Measurements from ENCODE around the gene CEP89. TPM values are rescaled to one million over a fixed set of nuclear protein-coding genes. Genes with fewer than 3 reads are reported as not detected.
"Not testable (repeated sequence)": the region's sequence is repeated elsewhere in the genome, so short reads cannot be mapped to it uniquely, and the experiment has no call there.

The CEP89 gene
- total RNA-seq, 1 experiment from 2014 or later: 21.3 TPM

DNA sequence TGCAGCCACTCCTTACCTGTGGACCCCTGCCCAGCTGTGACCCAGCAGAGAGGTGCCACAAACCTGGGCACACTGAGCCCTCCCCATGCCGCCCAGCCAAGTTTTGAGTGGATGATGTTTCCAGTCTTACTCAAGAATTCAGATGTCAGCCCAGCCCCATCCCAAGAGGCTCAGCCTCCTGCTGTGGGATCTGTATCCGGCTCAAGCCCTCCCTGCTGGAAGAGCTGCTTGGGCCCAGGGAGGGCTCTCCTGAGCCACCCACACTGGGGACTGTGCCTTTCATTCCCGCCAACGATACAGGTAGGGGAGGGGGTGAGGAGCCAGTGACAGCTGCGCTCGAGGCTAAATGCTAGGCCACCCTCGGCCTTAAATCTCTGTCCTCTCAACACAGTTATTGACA is 96.3 kb downstream of the CEP89 start:
- Histone ChIP-seq H3K27me3 (no peaks in the 10 kb centered on the region), H3K36me3 (no peaks in the 10 kb centered on the region), H3K27ac (no peak overlapping the region), H3K9me3 (replicated peaks) (no peaks in the 10 kb centered on the region), H3K4me3 (no peak overlapping the region), H3K4me1 (no peaks in the 10 kb centered on the region; the same call in 1 of the 2 replicates)
- DNase-seq: no peak

DNA sequence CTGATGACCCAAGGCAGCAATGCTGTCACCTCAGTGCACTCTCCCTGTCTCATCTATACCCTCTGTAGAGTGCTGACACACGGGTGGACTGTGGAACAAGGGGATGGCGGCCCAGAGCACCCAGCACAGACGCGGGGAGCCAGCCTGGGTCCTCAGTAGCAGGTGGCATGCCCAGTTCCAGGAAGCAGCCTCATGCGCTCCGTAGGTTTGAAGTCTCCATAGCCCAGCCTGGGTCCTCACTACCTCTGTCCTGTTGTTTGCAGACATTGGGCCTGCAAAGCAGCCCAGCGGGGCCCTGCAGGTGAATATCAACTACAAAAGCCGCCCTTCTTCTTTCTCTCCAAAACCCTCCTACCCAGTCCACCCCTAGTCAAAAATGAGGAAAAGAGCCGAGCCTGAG is 97.2 kb downstream of the CEP89 start:
- Histone ChIP-seq H3K4me1 (peaks cover 8% of the 10 kb centered on the region), H3K27ac (no peak overlapping the region), H3K4me3 (no peak overlapping the region), H3K9me3 (replicated peaks) (no peaks in the 10 kb centered on the region), H3K36me3 (no peaks in the 10 kb centered on the region), H3K27me3 (no peaks in the 10 kb centered on the region)
- DNase-seq: no peak

DNA sequence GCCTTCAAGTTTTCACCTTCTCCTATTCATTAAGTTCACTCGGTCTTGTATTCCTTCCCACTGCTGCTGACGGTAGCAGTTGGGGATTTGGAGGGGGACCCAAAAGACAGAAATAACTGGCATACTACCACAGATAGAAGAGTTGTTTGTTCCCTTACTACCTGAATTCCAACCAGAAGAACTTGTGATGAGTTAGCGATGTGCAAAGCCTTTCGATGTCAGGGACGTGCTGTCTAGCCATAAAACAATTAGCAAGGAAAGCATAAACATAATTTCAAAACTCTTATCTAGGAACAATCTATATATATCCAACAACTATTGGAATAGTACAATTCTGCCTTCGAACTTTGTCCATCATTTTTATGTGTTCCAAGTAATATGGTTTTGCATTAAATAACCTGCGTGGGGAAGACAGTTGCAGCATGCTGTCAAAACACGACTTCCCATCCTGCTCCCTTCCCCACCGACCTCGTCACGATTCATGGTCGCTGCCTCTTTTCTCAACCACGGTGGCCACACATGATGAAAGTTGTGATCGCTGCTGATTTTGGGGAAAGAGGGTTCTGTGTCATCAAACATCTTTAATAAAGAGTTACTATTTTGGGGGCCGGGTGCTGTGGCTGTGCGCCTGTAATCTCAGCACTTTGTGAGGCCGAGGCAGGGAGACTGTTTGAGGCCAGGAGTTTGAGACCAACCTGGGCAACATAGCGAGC is 98.4 kb downstream of the CEP89 start:
- no peak overlapping the region for H3K4me3 ChIP-seq
- no peaks in the 10 kb centered on the region for H3K27me3 ChIP-seq
- no peak for DNase-seq
- H3K9me3 ChIP-seq (replicated peaks): no peaks in the 10 kb centered on the region
- no peaks in the 10 kb centered on the region for H3K36me3 ChIP-seq
- H3K27ac ChIP-seq: no peak overlapping the region
- H3K4me1 ChIP-seq: peaks cover 10% of the 10 kb centered on the region

DNA sequence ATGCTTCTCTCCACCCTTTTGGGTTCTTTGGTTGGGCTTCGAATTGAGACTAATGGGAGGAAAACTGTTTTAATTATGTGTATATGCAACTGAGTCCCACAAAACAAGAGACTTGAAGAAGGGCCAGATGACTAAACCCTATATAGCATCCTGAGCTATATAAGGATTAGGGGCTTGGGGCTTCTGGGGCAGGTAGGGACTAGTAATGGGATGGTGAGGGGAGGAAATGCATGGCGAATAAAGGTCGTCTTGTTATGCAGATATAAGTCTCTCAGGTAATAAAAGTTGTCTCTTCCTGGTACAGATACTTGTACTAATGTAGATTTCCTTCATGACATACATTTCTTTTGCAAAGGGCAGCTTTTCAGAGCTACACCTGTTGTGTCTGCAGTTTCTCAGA is 99.4 kb downstream of the CEP89 start:
- no peak for DNase-seq
- H3K36me3 ChIP-seq: no peaks in the 10 kb centered on the region
- peaks cover 12% of the 10 kb centered on the region for H3K4me1 ChIP-seq
- no peaks in the 10 kb centered on the region for H3K27me3 ChIP-seq
- no peak overlapping the region for H3K4me3 ChIP-seq
- H3K9me3 ChIP-seq (replicated peaks): no peaks in the 10 kb centered on the region
- H3K27ac ChIP-seq: no peak overlapping the region

DNA sequence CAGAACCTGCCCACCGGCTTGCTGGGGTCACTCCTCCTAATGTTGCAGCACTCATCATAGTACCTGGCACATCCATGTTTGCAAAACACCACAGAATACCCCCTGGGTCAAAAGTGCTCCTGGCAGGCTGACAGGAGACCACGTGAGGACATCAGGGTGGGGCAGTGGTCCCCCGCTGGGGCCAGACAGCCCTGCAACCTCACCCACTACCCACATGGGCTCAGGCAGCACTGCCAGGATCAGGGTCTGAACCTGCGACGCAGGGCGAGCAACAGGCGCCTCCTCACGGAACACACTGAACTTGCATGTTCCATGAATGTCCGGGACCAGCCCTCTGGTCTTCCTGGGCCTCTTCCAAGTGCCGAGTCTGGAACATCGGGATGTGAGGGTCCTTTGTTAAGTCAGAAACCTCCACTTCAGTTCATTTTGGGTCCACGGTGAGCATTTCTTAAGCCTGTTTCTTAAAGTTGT is 100.7 kb downstream of the CEP89 start:
- no peak overlapping the region for H3K4me3 ChIP-seq
- DNase-seq: no peak
- no peaks in the 10 kb centered on the region for H3K9me3 ChIP-seq (replicated peaks)
- H3K27ac ChIP-seq: no peak overlapping the region
- H3K27me3 ChIP-seq: no peaks in the 10 kb centered on the region
- no peaks in the 10 kb centered on the region for H3K36me3 ChIP-seq
- peaks cover 25% of the 10 kb centered on the region for H3K4me1 ChIP-seq

DNA sequence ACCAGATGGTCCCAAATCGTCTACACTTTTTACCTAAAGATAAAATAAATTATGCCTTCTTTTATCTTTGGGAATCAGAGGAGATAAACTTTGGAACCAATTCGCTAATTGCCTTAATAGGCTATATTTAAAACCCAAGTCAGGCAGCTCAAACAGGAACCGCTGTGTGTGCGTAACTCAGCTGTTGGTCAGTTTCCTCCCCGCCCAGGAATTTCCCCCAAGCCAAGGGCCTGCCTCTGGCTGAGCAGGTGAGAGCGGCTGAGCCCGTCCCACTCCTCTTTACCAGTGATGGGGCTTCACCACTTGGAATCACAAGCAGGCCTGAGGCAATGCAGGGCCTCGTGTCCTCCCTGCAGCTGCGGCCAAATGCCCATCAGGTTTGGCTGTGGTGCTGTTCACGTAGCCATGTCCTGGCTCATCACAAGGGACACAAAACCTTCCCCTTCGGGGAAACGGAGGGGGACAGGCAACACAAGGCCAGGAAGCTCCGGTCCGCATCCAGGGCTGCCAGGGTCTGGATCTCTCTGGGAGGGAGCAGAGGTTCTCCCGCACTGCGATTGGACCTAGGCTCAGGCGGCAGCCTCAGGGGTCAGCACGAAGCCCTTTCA is 101.7 kb downstream of the CEP89 start:
- Histone ChIP-seq H3K36me3 (no peaks in the 10 kb centered on the region), H3K4me1 (peaks cover 31% of the 10 kb centered on the region), H3K9me3 (replicated peaks) (no peaks in the 10 kb centered on the region), H3K4me3 (no peak overlapping the region), H3K27me3 (no peaks in the 10 kb centered on the region), H3K27ac (no peak overlapping the region)
- DNase-seq: peak; percentile 78 to 79

DNA sequence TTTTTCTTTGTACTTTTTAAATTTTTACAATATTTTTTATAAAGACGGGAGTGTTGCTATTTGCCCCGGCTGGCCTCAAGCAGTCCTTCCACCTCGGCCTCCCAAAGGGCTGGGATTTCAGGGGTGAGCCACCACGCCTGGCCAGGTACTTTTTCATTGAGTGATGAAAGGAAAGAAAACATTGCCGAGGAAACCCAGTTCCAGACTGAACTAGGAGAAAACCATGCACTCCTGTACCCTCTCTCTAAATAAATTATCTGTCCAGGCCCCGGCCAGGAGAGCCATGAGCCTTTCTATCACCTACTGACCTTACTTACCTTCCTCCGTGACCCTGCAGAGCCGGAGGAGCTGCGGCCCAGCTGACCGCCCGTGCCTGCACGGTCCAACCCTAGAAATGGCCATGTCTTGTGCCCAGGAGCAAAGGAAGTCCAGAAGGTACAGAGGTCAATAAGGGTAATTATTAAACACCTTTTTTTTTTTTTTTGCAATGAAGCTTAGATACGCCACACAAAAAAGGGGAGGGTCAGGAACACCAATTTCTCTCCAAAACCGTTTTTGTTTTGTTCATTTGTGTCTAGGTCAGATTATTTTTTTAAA is 102.3 kb downstream of the CEP89 start, which contains the start of gene SLC7A9:
SLC7A9 (minus strand) TSS at position 399 of the 597 bp plus-strand sequence. CDS start 1,233 bp downstream, outside the sequence.
- no peak within 1 kb of the TSS for H3K27ac ChIP-seq
- H3K27me3 ChIP-seq: no peaks in the 10 kb centered on the region
- H3K4me1 ChIP-seq: peaks cover 31% of the 10 kb centered on the region
- H3K9me3 ChIP-seq (replicated peaks): no peaks in the 10 kb centered on the region
- no peaks in the 10 kb centered on the region for H3K36me3 ChIP-seq
- H3K4me3 ChIP-seq: no peak within 1 kb of the TSS
- DNase-seq: no peak

DNA sequence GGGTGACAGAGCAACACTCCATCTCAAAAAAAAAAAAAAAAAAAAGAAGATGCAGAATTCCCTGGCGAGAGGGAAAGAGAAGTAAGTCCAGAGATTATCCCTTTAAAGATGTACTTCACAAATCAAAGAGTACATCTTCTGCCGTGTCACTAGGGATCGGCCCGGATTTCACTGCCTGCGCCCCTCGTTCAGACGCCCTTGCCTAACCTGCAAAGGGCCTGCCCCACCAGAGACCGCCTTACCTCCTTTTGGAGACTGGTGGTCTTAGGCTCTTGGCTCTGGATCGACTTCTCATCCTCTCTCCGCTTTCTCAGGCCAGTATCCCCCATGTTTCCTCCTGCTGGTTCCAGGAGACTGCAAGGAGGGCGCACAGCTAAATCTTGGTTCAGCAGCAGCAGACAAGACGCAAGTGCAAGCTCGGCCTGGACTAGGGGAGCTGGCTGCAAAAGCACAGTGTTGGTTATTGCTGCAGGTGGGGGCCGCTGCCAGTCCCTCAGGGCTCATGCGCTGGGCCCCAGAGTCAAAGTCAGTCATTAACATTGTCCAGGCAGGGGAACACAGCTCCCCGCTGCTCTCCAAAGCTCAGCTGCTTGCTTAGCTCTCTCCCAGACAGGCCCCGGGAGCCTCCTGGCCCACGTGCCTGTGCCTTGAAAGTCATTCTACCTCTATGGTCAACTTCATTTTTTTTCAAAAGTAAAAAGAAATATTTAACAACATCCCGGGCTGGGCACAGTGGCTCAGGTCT is 103.4 kb downstream of the CEP89 start:
- H3K9me3 ChIP-seq (replicated peaks): no peaks in the 10 kb centered on the region
- DNase-seq: no peak
- peaks cover 31% of the 10 kb centered on the region for H3K4me1 ChIP-seq
- no peaks in the 10 kb centered on the region for H3K27me3 ChIP-seq
- no peak overlapping the region for H3K27ac ChIP-seq
- H3K36me3 ChIP-seq: no peaks in the 10 kb centered on the region
- H3K4me3 ChIP-seq: no peak overlapping the region

DNA sequence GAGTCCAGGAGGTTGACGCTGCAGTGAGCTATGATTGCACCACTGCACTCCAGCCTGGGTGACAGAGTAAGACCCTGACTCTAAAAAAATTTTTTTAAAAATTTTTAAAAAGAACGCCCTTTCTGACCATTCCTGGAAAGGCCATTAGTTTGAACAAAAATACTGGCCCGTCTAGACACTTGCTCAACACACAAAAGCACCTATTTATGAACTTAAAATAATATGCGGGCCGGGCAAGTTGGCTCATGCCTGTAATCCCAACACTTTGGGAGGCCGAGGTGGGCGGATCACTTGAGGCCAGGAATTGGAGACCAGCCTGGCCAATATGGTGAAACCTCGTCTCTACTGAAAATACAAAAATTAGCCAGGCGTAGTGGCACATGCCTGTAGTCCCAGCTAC is 104.3 kb downstream of the CEP89 start:
- not testable (repeated sequence) for H3K4me3 ChIP-seq; H3K27me3 ChIP-seq; H3K9me3 ChIP-seq (replicated peaks); H3K27ac ChIP-seq; H3K36me3 ChIP-seq; DNase-seq
- H3K4me1 ChIP-seq: peaks cover 31% of the 10 kb centered on the region

DNA sequence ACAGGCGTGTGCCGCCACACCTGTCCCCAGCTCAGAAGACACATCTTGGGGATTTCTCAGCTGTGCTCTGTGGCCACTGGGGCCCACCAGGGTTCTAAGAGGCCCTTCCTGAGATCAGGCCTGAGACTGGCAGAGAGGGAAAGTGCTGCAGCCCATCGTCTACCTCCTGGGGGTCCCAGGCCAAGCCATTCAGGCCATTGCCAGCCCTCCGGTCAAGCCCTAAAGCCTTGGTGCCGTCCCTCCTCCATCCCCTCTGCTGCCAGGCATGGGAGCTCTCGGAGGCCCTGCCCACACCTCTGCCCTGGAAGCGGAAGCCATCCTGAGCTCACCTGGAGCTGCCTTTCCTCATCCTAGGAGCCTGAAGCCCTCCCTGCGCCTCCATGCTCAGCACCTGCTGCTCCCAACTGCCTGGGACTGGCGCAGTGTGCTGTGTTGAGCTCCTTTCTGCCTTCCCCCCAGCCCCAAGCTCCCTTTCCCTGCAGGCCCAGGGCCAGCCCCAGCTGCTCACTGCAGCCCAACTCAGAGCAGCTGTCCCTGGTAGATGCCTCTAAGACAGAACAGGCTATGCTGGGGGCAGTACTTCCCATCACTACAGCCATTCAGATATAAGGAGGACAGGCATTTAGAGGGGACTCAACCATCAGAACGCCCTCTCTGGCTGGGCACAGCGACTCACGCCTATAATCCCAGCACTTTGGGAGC is 105.0 kb downstream of the CEP89 start:
- no peaks in the 10 kb centered on the region for H3K36me3 ChIP-seq
- peak; percentile 90 to 94 for DNase-seq
- H3K4me3 ChIP-seq: no peak overlapping the region
- H3K27me3 ChIP-seq: no peaks in the 10 kb centered on the region
- H3K27ac ChIP-seq: no peak overlapping the region
- H3K4me1 ChIP-seq: peaks cover 31% of the 10 kb centered on the region
- no peaks in the 10 kb centered on the region for H3K9me3 ChIP-seq (replicated peaks)

DNA sequence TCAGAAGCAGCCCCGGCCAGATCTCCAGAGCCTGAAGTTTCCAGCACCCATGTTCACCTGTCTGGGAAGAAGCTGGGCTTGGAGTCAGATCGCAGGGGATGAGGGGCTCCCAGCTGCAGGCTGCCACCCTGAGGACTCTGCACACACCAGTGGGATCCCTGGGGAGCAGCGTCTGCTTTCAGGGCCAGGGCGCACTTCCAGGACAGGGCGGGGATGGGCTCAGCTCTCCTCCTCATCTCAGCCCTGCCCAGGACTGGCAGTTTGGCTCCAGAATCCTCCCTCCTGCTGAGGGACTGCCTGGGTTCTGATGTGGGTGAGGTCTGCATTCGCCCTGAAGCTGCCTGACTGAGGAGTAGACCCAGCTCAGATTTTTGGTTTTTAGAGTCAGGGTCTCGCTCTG is 105.7 kb downstream of the CEP89 start:
- H3K4me3 ChIP-seq: no peak overlapping the region
- no peaks in the 10 kb centered on the region for H3K36me3 ChIP-seq
- peak in 1 of 2 experiments; percentile 31 for DNase-seq
- H3K27me3 ChIP-seq: no peaks in the 10 kb centered on the region
- H3K27ac ChIP-seq: peak overlapping the region; percentile 41; the same call in 1 of the 2 replicates
- H3K9me3 ChIP-seq (replicated peaks): no peaks in the 10 kb centered on the region
- peaks cover 31% of the 10 kb centered on the region for H3K4me1 ChIP-seq

DNA sequence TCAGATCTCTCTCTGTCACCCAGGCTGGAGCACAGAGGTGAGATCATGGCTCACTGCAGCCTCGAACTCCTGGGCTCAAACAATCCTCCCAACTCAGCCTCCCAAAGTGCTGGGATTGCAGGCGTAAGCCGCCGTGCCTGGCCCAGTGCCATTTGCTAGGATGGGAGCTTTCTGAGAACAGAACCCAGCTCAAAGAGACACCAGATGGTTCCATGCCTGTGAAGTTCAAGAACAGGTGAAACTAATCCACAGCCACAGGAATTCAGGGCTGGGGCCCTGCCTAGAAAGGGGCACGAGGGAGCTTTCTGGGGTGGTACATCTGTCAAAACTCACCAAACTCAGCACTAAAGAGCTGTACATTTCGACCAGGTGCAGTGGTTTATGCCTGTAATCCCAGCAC is 106.4 kb downstream of the CEP89 start:
- peaks cover 30% of the 10 kb centered on the region for H3K4me1 ChIP-seq

DNA sequence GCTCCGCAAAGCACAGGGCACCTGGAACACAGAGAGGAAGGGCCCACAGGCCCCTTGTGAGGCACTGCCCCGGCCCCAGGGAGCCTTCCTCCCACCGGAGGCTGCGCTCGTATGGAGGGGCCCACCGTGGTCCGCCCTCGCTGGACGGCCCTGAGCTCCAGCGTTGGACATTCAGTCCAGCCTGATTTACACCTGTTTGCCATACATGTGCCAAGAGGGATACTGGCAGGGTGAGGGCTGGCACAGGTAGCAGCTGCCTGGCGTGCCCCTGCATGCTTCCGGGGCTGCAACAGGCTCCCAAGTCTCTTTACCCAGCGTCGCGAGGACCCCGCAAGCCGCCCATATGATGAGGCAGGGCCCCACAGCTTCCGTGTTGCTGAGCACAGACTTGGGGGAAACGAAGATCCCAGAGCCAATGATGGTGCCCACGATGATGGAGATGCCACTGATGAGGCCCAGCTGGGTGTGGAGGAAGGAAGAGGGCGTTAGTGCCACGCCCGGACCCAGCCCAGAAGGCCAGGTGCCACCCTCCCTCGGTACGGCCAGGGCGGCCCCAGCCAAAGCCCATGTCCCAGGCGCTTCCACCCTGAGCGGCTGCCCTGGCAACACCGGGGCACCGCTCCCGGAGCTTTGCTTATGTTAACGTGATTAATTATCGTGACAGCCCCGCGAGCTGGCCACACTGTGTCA is 107.3 kb downstream of the CEP89 start:
- Histone ChIP-seq H3K9me3 (replicated peaks) (no peaks in the 10 kb centered on the region), H3K36me3 (no peaks in the 10 kb centered on the region), H3K27ac (no peak overlapping the region; the same call in 1 of the 2 replicates), H3K4me1 (peaks cover 21% of the 10 kb centered on the region), H3K27me3 (no peaks in the 10 kb centered on the region), H3K4me3 (no peak overlapping the region)
- DNase-seq: no peak

More for the DNA sequence above, 106.4 kb downstream of the CEP89 start:
- Histone ChIP-seq H3K9me3 (replicated peaks) (no peaks in the 10 kb centered on the region), H3K27ac (peak overlapping the region; percentile 41), H3K4me3 (no peak overlapping the region), H3K36me3 (no peaks in the 10 kb centered on the region), H3K27me3 (no peaks in the 10 kb centered on the region)
- peak; percentile 90 to 95 for DNase-seq

DNA sequence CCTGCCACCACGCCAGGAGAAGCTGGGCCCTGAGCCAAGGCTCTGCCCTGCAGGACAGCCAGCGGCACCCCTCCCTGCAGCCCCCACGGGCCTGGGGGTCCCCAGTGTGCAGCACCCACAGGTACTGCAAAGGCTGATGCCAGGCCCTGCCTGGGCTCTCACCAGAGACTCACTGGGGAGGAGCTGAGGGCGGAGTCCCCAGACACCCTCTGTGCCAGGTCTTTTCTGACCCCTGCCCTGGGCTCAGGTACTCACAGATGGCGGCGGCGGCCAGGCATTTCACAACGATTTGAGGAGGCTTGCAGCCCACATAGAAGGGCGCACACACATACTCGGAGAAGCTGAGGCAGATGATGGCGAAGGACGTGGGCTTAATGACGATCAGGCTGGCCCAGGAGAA is 107.9 kb downstream of the CEP89 start:
- no peak overlapping the region for H3K27ac ChIP-seq
- no peaks in the 10 kb centered on the region for H3K9me3 ChIP-seq (replicated peaks)
- no peaks in the 10 kb centered on the region for H3K36me3 ChIP-seq
- peaks cover 21% of the 10 kb centered on the region for H3K4me1 ChIP-seq
- H3K4me3 ChIP-seq: no peak overlapping the region
- no peak for DNase-seq
- no peaks in the 10 kb centered on the region for H3K27me3 ChIP-seq

All from SJCRH30 (cell line).